Measurements from ENCODE around the gene GSX2.

Gene GSX2

GRCh38 chr4:54060116-54060515 is 39.8 kb upstream of the GSX2 start:
- no peak for DNase-seq (ENCODE audit: low spot score)
- TF ChIP-seq, protein P1, sequence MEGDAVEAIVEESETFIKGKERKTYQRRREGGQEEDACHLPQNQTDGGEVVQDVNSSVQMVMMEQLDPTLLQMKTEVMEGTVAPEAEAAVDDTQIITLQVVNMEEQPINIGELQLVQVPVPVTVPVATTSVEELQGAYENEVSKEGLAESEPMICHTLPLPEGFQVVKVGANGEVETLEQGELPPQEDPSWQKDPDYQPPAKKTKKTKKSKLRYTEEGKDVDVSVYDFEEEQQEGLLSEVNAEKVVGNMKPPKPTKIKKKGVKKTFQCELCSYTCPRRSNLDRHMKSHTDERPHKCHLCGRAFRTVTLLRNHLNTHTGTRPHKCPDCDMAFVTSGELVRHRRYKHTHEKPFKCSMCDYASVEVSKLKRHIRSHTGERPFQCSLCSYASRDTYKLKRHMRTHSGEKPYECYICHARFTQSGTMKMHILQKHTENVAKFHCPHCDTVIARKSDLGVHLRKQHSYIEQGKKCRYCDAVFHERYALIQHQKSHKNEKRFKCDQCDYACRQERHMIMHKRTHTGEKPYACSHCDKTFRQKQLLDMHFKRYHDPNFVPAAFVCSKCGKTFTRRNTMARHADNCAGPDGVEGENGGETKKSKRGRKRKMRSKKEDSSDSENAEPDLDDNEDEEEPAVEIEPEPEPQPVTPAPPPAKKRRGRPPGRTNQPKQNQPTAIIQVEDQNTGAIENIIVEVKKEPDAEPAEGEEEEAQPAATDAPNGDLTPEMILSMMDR (IDR thresholded peaks at IDR 0.05; ENCODE audit: extremely low read depth, missing control alignments): no peak

DNA sequence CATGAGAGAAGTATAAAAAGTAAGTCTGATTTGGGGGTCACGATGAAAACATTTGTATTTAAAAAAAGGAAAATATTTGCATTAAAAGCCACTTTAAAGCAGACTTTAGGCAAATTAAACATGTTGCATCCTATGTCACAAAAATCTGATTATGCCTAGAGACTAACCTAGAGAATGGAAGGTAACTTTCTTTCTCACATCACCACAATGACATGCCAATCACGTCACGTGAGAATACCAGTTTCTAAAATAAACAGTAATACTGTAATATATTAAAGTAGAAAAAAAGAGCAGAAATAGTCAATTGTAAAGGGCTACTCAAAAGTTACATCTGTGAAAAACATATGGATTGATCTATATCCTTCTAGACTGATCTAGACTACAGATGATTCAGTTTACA is 38.9 kb upstream of the GSX2 start:
- no peak for DNase-seq (ENCODE audit: low spot score)
- TF ChIP-seq, protein P1 (IDR thresholded peaks at IDR 0.05; ENCODE audit: extremely low read depth, missing control alignments): no peak

DNA sequence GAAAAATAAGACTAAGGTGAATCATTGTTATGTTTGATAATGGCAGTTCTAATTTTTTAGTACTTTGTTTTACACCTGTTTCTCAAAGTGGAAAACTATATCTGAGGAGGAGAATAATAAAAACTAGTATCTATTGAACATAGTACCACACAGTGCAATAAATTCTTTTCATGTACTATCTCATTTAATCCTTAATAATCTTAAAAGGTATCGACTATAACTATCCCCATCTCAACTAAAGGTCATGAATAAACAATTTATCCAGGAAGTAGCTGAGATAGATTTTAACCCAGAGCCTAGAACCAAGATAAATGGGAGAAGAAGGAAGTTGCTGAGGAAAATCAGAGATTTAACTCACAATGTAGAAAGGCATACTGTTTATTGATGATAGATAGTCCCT is 38.1 kb upstream of the GSX2 start:
- TF ChIP-seq, protein P1 (IDR thresholded peaks at IDR 0.05; ENCODE audit: extremely low read depth, missing control alignments): no peak
- DNase-seq (ENCODE audit: low spot score): no peak

- TF ChIP-seq, protein P1 (IDR thresholded peaks at IDR 0.05; ENCODE audit: extremely low read depth, missing control alignments): no peak
- DNase-seq (ENCODE audit: low spot score): no peak
Observed at GRCh38 chr4:54062392-54062791, 37.6 kb upstream of the GSX2 start.

DNA sequence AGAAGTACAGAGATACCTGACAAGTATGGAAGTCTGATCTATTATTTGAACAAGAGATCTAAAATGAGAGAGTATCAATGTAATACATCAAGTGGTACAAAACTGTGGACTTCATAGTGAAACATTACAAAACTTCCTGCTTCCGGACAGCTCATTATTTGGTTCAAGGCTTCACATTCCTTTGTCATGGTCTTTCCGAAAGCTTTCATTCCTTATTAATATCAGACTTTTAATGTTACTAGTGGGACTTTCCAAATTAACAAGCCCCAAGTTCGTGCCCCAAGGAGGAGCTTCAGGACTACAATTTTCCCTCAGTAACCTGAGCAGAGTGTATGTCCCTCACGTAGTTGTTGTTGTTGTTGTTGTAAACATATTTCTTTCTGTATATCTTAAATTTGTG is 36.7 kb upstream of the GSX2 start:
- TF ChIP-seq, protein P1 (IDR thresholded peaks at IDR 0.05; ENCODE audit: extremely low read depth, missing control alignments): no peak
- DNase-seq (ENCODE audit: low spot score): peak; percentile 16

DNA sequence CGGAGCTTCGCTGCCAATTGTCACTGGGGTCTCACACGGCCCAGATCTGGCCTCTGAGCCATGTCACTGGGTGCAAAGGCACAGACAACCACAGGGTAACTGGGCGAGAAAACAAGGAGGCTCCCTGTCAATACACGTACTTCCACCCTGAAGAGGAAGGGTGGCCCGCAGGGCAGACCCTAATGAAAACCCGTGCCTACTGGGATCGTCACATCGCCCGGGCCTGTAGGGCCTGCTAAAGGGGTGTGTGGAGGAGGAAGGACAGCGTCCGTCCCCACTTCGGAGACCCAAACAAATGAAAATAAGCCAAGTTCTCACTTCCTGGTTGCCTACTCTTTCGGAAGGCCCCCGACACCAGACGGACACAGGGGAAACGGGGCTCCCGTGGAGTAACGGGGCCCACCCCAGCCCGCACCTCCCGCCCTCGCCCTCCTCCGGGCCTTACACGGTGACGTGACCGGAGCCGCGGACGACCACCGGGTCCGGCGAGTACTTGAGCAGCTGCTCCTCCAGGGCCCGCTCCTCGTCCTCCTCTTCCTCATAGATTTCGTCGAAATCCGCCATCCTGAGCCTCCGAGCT is 36.1 kb upstream of the GSX2 start:
- TF ChIP-seq, protein P1 (IDR thresholded peaks at IDR 0.05; ENCODE audit: extremely low read depth, missing control alignments): no peak

DNA sequence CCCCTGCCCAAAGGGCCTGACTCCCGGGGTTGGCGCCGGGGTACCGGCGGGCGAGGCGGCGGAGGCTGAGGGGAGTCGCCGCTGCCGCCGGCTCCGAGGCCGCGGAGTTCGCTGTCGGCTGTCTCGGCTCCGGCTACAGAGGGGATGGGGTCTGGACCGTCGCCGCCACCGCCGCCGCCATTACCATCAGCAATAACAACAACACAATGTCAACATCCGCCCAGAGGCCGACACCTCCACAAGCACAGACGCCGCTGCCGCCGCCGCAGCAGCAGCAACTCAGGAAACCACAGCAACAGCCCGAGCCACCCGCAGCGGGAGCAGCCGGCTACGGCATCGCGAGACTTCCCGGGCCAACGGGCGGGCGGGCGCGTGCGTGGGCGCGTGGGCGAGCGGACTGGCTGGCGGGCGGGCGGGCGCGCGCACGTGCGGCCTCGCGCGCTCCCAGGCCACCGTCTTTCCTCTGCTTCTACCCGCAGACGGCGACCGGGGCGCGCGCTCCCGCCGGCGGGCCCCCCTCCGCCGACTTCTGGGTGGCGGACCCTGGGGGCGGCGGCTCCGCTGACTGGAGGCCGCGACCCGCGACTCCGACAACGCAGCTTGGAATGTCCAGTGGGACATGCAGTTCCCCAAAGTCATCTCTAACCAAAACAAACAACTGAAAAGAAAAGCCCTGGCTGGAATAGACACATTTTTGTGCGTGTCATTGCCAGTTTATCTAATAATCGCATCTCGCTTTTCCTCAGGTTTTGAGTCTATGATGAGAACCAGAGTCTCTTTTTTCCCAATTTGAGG is 35.4 kb upstream of the GSX2 start, which contains the start of gene CHIC2:
Gene CHIC2, minus strand, starts transcription at position 289 of the 795 bp plus-strand sequence. CDS start 305 bp downstream, outside the sequence.
- TF ChIP-seq, protein P1 (IDR thresholded peaks at IDR 0.05; ENCODE audit: extremely low read depth, missing control alignments): no peak
- DNase-seq (ENCODE audit: low spot score): peak; percentile 96

More for the DNA sequence above, 36.1 kb upstream of the GSX2 start:
- peak; percentile 50 for DNase-seq (ENCODE audit: low spot score)

Measured in GM20000 (cell line).